Thyroid gland (tissue), 4 donors: ENCODE data around the gene FAF2. TPM values are rescaled to one million over a fixed set of nuclear protein-coding genes. Genes with fewer than 3 reads are reported as not detected.

Experiments used
- DNase-seq, 2 donors: peaks; one replicate each; pipeline ENCODE4 v3.0.0-alpha.2; 2019
- H3K27ac ChIP-seq, 3 donors: fragments of 200-600 bp; sonication (generic); 1 replicate in 2 of 3; 2 replicates in 1 of 3; pipeline ENCODE4 v1.5.1; 2016 to 2019; ENCODE audit warnings: mild to moderate bottlenecking in 1 of 3, moderate library complexity in 1 of 3
- H3K27me3 ChIP-seq: fragments of 200-600 bp; sonication (generic); one replicate; pipeline ENCODE4 v1.5.1; 2019
- H3K36me3 ChIP-seq, 2 donors: fragments of 200-600 bp; sonication (generic); one replicate each; pipeline ENCODE4 v1.5.1; 2016 to 2019
- H3K4me1 ChIP-seq, 2 donors: fragments of 200-600 bp; sonication (generic); one replicate each; pipeline ENCODE4 v1.5.1; 2017 to 2019
- H3K4me3 ChIP-seq, 3 donors: fragments of 200-600 bp; sonication (generic); replicated peaks in 1 of 3; 1 replicate in 2 of 3; 2 replicates in 1 of 3; pipeline ENCODE4 v1.5.1; 2016; ENCODE audit warnings: mild to moderate bottlenecking in 1 of 3
- H3K9me3 ChIP-seq: fragments of 200-600 bp; sonication (generic); one replicate; pipeline ENCODE4 v1.5.1; 2017
- CTCF ChIP-seq, 6 experiments: fragments of 200-600 bp in 3 of 6; fragments of 450-650 bp in 3 of 6; sonication (generic) in 3 of 6; IDR thresholded peaks; one replicate each; pipeline ENCODE4 v1.5.1; 2016 to 2019; ENCODE audit warnings: antibody characterized with exemption in 6 of 6, mild to moderate bottlenecking in 2 of 6, inconsistent platforms in 1 of 6, moderate library complexity in 1 of 6
- POLR2A ChIP-seq, 2 donors: fragments of 450-650 bp; IDR thresholded peaks; one replicate each; pipeline ENCODE4 v1.6.1; 2017; ENCODE audit warnings: antibody characterized with exemption in 2 of 2, mild to moderate bottlenecking in 2 of 2, moderate library complexity in 1 of 2
- WGBS, 2 donors: methylation state at CpG; one replicate each; pipeline ENCODE4 v1.1.5; 2017; 5-methylcytosine and 5-hydroxymethylcytosine counted together
- intact Hi-C: fragments of 100-400 bp; cut with DNase I; formaldehyde crosslinking; loops from one replicate; pipeline ENCODE4 v1.15.1; 2023
- total RNA-seq, 4 donors: library from RNA; depleted of rRNA; stranded (reverse); fragments of >200 nt; gene quantifications; one replicate each; pipeline ENCODE4 v1.2.3, GENCODE V29; 2016

Gene FAF2
- total RNA-seq, 4 donors from 2014 or later = 33.6 to 186 (median 43.2) TPM

DNA sequence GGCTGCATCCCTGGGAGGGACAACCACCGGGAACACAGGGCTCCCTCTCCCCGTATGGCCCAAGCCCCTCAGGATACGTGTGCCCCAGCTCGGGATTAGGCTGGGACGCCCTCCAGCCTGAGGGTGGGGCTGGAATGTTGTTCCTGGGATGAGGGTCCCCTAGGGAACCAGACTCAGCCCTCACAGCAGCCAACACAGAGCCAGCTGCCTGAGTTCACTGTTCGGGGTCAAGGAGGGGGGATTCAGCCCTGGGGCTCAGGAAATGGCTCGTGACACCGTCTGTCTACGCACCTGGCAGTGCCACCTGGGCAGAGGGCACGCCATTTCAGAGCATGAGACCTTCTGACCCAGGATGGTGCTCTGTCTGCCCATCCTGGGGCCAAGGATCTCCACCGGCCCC lies 80.1 kb downstream of the FAF2 start:
- no peak overlapping the region for H3K4me3 ChIP-seq
- H3K36me3 ChIP-seq = peaks cover 32 to 33% of the 10 kb centered on the region in 2 donors
- TF ChIP-seq POLR2A (IDR thresholded peaks at IDR 0.05) = no peak
- no peak for TF ChIP-seq CTCF (IDR thresholded peaks at IDR 0.05)
- H3K9me3 ChIP-seq = no peaks in the 10 kb centered on the region
- no peaks in the 10 kb centered on the region for H3K27me3 ChIP-seq
- H3K4me1 ChIP-seq = peaks cover 18 to 33% of the 10 kb centered on the region in 2 donors
- 72 to 90% methylated on average over 5 to 7 of the region's 11 CpGs for WGBS, 2 donors
- no peak for DNase-seq
- intact Hi-C loops = no loop called here
- no peak overlapping the region for H3K27ac ChIP-seq

GRCh38 chr5:176528761-176529115 lies 80.6 kb downstream of the FAF2 start:
- Histone ChIP-seq H3K4me1 (peaks cover 22 to 36% of the 10 kb centered on the region in 2 donors), H3K27me3 (no peaks in the 10 kb centered on the region), H3K36me3 (peaks cover 32 to 33% of the 10 kb centered on the region in 2 donors), H3K4me3 (no peak overlapping the region), H3K9me3 (no peaks in the 10 kb centered on the region), H3K27ac (no peak overlapping the region)
- TF ChIP-seq POLR2A (IDR thresholded peaks at IDR 0.05) (no peak), CTCF (IDR thresholded peaks at IDR 0.05) (no peak)
- 82 to 90% methylated on average over 8 to 17 of the region's 17 CpGs for WGBS, 2 donors
- intact Hi-C loops = no loop called here
- DNase-seq = no peak

GRCh38 chr5:176529116-176529740 lies 81.0 kb downstream of the FAF2 start:
- Histone ChIP-seq H3K9me3 (no peaks in the 10 kb centered on the region), H3K4me3 (no peak overlapping the region), H3K27me3 (no peaks in the 10 kb centered on the region), H3K4me1 (peaks cover 27 to 39% of the 10 kb centered on the region in 2 donors), H3K27ac (no peak overlapping the region), H3K36me3 (peaks cover 32 to 33% of the 10 kb centered on the region in 2 donors)
- no peak for DNase-seq
- intact Hi-C loops = no loop called here
- WGBS, 2 donors = 80 to 90% methylated on average over 13 to 14 of the region's 26 CpGs
- TF ChIP-seq POLR2A (IDR thresholded peaks at IDR 0.05) (no peak), CTCF (IDR thresholded peaks at IDR 0.05) (no peak)

DNA sequence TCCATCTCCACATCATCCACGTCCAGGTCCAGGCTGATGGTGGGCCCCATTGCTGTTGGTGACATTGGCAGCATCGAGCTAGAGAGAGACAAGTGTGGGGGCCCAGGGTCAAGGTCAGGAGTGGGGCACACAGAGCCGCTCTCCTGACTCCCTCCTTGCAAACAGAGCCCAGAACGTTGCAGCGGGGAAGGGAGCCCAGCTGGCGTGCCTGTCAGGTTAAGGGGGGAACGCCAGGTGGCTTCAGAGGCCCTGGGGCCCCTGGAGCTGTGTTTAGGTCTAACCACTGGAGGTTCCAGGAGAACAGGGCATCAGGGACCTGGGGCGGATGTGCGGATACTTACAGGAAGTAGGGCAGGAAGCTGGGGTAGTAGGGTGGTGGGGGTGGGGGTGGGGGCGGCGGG lies 81.6 kb downstream of the FAF2 start:
- peaks cover 32 to 44% of the 10 kb centered on the region in 2 donors for H3K4me1 ChIP-seq
- intact Hi-C loops = no loop called here
- no peak for TF ChIP-seq CTCF (IDR thresholded peaks at IDR 0.05)
- no peak overlapping the region for H3K4me3 ChIP-seq
- DNase-seq = no peak
- WGBS, 2 donors = 78 to 87% methylated on average over 5 to 10 of the region's 11 CpGs
- H3K36me3 ChIP-seq = peaks cover 32 to 33% of the 10 kb centered on the region in 2 donors
- H3K9me3 ChIP-seq = no peaks in the 10 kb centered on the region
- no peaks in the 10 kb centered on the region for H3K27me3 ChIP-seq
- no peak overlapping the region for H3K27ac ChIP-seq

GRCh38 chr5:176530393-176530982 lies 82.3 kb downstream of the FAF2 start:
- intact Hi-C loops = no loop called here
- Histone ChIP-seq H3K27me3 (no peaks in the 10 kb centered on the region), H3K36me3 (peaks cover 32 to 33% of the 10 kb centered on the region in 2 donors), H3K4me1 (peaks cover 40 to 52% of the 10 kb centered on the region in 2 donors), H3K9me3 (no peaks in the 10 kb centered on the region), H3K4me3 (no peak overlapping the region), H3K27ac (peak overlapping the region in 1 of 3 donors; percentile 37)
- TF ChIP-seq POLR2A (IDR thresholded peaks at IDR 0.05) (no peak), CTCF (IDR thresholded peaks at IDR 0.05) (no peak)
- peak in 1 of 2 donors; percentile 15 for DNase-seq
- WGBS, 2 donors = 61 to 67% methylated on average over 13 to 16 of the region's 28 CpGs
